GM18499 (cell line): Measurements from ENCODE around the gene GABPA.
"Not testable (repeated sequence)": the region's sequence is repeated elsewhere in the genome, so short reads cannot be mapped to it uniquely, and the experiment has no call there.

ENCODE experiments used
- ATAC-seq: cut with Tn5 transposase; IDR thresholded peaks from one replicate; pipeline ENCODE4 v1.9.1; 2021; ENCODE audit warnings: moderate number of reproducible peaks; ENCODE audit not compliant: insufficient read depth, unreplicated experiment

GABPA gene

DNA sequence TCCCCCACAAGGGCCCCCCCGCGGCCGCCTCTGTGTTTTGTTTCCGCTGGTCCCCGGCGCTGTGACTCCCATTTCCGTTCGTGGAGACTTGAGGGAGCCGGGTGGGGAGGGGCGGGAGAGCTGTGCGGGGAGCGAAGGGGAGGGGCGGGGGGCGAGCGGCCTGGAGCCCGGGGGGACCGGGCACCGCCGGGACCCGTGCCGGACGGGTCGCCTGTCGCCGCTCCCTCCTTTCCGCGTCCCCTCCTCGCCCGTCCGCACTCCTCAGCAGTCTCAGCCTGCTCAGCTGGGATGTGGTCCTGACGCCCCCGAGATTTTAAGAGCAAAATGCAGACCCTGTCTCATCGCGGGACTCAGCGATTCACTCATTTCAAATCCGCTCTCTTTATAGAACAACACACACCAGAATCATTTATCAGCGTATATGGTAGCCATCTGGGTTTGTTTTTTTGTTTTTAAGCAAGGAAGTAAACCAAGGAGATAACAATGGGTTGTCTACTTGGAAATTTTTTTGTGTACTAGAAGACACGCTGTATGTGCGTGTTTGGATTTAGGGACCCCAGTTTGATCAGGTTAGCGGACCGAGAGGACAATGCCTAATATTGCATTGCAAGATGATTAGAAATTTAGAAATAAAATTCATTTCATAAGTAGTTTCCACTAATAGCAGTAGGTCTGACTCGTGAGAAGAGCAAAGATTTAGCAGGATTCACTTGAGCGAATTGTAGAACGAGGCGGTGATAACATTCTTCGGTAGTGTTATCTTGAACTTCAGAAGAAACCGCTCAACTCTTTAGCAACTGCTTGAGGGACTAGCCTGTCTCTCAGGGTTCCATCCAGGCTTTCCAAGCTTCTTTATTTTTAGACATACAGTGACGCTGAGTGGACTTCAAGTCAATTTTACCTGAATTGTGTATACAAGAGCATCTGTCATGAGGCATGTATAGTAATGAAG is 1.1 kb downstream of the GABPA start:
- ATAC-seq, result no peak

GRCh38 chr21:25737421-25737820 is 2.6 kb downstream of the GABPA start:
- no peak for ATAC-seq

DNA sequence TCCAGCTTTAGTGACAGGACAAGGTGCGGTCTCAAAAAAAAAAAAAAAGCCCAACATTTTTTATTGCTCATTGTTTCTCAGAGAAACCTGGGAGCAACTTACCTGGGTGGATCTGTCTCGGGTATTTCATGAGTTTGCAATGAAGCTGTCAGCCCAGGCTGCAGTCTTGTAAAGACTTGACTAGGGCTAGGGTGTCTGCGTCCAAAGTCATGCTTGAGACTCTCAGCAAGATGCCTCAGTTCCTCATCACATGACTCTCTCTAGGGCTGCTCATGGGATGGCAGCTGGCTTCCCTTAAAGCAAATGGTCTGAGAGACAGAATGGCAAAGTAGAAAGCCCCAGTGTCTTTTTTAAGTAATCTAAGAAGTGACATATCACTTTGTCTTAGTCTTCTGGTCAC is 8.1 kb downstream of the GABPA start:
- no peak for ATAC-seq

DNA sequence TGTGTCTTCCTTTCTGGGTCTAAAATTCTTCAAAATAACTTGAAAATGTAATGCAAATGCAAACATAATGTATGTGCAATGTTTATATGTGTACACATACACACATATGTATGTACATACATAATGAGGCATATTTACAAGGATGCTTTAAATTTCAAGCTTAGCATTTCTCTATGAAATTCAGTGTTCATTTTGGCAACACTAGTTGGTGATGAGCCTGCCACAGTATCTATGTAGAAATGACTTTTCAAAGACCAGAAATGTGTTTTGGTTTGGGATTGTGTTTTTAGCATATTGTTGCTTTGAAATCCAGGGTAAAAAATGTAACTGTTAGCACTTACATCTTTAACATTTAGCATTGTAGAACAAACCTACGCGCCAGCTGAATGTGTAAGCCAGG is 10.1 kb downstream of the GABPA start:
- ATAC-seq, result no peak

DNA sequence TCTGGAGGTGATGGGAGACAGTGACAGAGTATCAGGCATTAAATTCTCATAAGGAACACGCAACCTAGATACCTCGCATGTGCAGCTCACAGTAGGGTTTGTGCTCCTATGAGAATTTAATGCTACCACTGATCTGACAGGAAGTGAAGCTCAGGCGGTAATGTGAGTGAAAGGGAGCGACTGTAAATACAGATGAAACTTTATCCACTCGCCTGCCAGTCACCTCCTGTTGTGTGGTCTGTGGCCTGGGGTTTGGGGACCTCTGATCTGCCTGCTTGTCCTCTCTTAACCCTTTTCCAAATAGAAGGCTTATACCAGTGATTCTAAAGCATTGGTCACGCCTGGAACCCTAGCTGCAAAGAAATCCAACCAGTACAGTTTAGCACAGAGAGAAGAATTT is 15.3 kb downstream of the GABPA start:
- no peak for ATAC-seq

DNA sequence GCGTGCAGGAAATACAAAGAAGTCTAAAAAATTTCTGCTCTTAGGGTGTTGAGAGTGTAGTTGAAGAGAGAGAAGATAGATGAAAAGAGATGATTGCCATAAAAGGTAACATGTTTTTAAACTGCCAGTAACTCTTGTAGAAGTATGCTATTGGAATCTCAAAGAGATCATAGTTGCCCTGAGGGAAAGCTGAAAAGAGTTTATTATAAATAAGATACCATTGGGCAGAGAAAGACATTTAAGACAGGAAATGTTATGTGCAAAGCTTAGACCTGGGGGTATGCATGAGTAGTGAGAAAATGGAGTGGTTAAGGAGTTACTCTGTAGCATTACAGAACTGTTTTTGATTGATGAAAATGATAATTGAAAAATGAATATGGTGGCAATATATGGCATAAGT is 17.6 kb downstream of the GABPA start:
- no peak for ATAC-seq

DNA sequence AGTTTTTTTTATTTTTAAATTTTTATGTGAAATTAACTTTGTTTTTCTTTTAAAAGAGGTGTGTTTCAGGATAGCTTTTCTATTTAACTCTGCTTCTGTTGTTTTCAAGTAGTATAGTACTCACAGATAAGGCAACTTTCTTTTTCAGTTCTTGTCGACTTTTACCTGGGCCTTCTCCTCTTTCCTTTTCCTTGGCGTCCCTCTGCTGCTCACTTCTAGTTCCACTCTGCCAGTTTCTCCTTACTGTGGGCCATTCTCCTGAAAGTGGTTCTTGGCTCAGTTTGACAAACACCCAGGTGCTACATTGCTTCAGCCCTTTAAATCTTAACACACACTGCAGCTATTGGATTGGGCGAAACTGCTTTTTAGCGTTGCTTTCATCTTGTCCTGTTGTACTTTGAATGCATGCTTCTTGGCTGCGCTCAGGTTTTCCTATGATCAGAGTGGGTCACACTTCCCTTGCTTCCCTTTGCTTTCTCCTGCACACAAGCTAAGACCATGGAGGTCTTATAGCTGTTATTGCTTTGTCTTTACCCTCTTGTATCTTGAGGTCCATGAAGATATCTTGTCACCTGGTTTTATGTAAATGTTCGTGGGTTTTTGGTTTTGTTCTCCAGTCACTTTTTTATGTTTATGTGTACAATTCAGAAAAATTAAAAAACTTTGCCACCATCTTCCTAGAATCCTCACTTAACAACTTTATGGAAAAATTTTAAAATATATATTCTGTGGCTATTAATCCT is 21.6 kb downstream of the GABPA start:
- ATAC-seq, result no peak

- ATAC-seq, result no peak
Measured at GRCh38 chr21:25757531-25757930, 22.8 kb downstream of the GABPA start.

DNA sequence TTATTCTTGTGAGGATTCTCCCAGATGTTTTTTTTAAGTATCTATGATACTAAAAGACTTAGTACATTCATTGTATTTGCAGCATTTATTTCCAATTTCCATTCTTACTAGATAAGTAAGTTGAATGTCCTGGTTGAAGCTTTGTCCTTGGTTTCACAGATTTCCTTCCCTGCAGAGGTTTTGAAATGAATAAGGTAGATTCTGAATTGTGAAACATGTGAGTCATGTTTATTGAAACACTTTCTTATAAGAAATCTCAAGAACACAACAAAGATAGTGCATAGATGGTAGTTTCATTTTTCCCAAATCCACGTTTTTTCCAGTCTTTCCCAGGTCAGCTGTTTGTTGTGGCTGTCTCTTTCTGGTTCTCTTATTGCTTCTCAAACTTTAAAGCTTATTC is 24.8 kb downstream of the GABPA start:
- ATAC-seq, result no peak

- no peak for ATAC-seq
Measured at GRCh38 chr21:25760061-25760460, 25.3 kb downstream of the GABPA start.

- no peak for ATAC-seq
Measured at GRCh38 chr21:25760677-25761076, 25.9 kb downstream of the GABPA start.

GRCh38 chr21:25764065-25764464 is 29.3 kb downstream of the GABPA start:
- ATAC-seq, result no peak

DNA sequence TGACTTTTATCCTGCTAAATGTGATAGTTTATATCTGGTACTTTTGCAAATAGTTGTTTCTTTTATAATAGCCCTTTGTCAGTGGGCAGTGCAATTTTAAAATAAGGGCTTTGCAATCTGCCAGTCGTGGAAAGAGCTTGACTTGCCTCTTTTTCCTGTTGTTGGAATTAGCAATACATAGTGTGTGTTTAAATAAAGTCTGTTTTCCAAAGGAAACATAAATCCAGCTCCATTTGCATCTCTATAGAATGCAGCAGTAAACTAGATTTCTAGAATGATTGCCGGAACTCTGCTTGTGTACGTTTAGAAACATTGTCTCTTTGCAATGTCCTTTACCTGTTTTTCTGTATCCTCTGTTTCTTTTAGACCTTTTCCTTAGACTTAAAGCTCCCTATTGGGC is 33.1 kb downstream of the GABPA start:
- no peak for ATAC-seq

DNA sequence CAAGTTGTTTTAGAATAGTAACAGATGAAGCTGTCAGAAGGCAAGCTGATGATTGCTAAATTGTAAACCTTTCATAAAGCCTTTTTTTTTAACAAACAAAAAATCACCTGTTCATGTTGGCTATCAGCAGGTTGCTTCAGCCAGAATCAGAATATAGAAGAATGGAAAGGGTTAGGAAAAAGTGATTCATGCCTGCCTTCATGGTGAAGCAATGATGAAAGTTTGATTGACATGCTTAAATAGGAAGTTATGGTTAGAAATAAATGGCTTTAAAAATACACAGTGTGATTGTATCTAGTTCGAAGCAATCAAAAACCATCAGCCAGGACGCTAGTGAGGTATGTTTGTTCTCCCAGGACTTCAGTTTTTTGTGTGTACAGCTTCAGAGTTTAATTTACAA is 37.9 kb downstream of the GABPA start:
- ATAC-seq, result no peak

DNA sequence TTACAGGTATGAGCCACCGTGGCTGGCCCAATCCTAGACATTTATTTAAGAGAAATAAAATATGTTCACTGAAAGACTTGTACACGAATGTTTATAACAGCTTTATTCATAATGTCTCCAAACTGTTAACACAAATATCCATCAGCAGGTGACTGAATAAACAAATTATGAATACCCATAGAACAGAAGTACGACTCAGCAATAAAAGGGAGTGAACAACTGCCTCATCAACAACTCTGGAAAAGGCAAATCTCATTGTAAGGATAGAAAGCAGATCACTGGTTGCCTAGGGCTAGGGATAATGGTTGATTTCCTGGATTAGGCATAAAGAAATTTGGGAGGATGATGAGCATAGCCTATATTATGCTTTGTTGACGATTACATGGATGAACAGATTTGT is 41.7 kb downstream of the GABPA start:
- no peak for ATAC-seq

DNA sequence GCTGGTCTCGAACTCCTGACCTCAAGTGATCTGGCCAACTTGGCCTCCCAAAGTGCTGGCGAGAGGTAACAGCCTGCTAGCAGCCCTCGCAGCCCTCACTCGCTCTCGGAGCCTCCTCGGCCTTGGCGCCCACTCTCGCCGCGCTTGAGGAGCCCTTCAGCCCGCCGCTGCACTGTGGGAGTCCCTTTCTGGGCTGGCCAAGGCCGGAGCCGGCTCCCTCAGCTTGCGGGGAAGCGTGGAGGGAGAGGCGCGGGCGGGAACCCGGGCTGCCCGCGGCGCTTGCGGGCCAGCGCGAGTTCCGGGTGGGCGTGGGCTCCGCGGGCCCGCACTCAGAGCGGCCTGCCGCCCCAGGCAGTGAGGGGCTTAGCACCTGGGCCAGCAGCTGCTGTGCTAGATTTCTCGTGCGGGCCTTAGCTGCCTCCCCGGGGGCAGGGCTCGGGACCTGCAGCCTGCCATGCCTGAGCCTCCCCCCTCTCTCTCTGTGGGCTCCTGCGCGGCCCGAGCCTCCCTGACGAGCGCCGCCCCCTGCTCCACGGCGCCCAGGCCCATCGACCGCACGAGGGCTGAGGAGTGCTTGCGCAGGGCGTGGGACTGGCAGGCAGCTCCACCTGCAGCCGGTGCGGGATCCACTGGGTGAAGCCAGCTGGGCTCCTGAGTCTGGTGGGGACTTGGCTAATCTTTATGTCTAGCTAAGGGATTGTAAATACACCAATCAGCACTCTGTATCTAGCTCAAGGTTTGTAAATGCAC is 43.5 kb downstream of the GABPA start:
- ATAC-seq, result not testable (repeated sequence)

DNA sequence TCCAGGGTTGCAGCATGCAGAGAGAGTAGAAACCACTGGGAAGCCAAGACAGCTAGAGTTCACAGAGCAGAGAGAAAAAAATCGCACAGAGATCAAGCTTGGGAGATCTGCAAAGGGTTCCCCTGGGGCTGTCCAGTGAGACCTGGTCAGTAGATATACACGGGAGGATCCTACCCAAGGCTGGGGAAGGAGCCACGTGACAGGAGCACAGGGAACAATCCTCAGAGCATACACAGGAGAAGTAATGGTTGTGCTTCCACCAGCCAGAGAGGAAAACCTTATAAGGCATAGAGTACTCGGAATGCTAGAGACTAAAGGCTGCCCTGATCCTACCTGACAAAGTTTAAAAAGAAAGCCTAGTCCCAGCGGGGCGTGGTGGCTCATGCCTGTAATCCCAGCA is 53.9 kb downstream of the GABPA start:
- no peak for ATAC-seq

- no peak for ATAC-seq
Measured at GRCh38 chr21:25790122-25790877, 55.5 kb downstream of the GABPA start.

- no peak for ATAC-seq
Measured at GRCh38 chr21:25790878-25791204, 56.1 kb downstream of the GABPA start.

DNA sequence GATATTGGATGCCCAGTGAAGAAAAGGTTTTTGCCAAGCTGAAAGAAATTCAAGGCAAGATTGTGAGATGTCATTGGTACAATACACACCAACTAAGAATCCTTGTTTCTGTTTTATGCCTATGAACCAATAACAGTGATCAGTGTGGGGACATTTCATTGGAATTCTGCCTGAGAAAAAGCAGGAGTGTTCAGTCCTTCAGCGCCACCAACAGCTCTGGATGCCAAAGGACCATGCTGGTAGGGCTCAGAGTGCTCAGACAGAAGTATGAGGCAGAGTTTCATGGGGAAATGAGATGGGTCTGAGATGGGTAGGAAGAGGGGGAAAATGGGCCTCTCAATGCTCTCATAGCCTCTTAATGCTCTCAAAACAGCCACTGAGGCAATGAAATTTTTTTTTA is 56.5 kb downstream of the GABPA start:
- no peak for ATAC-seq
